SU-DHL-6 (cell line): ENCODE results near the gene KRTAP5-5.
"Not testable (repeated sequence)": the region's sequence is repeated elsewhere in the genome, so short reads cannot be mapped to it uniquely, and the experiment has no call there.

Source experiments
- H2AFZ ChIP-seq: fragments of 200-600 bp; sonication (generic); 2 replicates; pipeline ENCODE4 v1.6.1; 2014; ENCODE audit warnings: low read depth, mild to moderate bottlenecking, moderate library complexity, mixed read lengths, antibody characterized with exemption, low read length; ENCODE audit not compliant: severe bottlenecking
- H3F3A ChIP-seq: fragments of 200-600 bp; shearing (Covaris generic); 2 replicates; pipeline ENCODE4 v1.6.0; 2016; ENCODE audit warnings: antibody characterized with exemption, mild to moderate bottlenecking; ENCODE audit not compliant: insufficient read depth
- H3K27ac ChIP-seq: fragments of 200-600 bp; sonication (generic); 2 replicates; pipeline ENCODE4 v1.5.1; 2016; ENCODE audit warnings: low read depth, mild to moderate bottlenecking, low read length, moderate library complexity, mixed read lengths
- H3K27me3 ChIP-seq: fragments of 200-600 bp; sonication (generic), shearing (Covaris generic); 2 replicates; pipeline ENCODE4 v1.6.0; 2014; ENCODE audit warnings: mild to moderate bottlenecking, low read length
- H3K36me3 ChIP-seq: fragments of 200-600 bp; sonication (generic); 2 replicates; pipeline ENCODE4 v1.6.1; 2014; ENCODE audit warnings: mild to moderate bottlenecking, low read length, mixed read lengths
- H3K4me2 ChIP-seq: fragments of 300-600, 200-600 bp; shearing (Covaris generic), sonication (generic); 2 replicates; pipeline ENCODE4 v1.6.0; 2014; ENCODE audit warnings: low read length, low read depth, mild to moderate bottlenecking; ENCODE audit not compliant: poor library complexity, severe bottlenecking
- H3K4me3 ChIP-seq: fragments of 200-600 bp; sonication (generic); 2 replicates; pipeline ENCODE4 v1.5.1; 2014; ENCODE audit warnings: antibody characterized with exemption, low read length, mild to moderate bottlenecking, mixed read lengths; ENCODE audit not compliant: insufficient read depth, poor library complexity, severe bottlenecking
- H3K79me2 ChIP-seq: fragments of 200-600 bp; sonication (generic); 2 replicates; pipeline ENCODE4 v1.6.1; 2014; ENCODE audit warnings: mild to moderate bottlenecking, low read length, moderate library complexity; ENCODE audit not compliant: insufficient read depth
- H3K9ac ChIP-seq: fragments of 200-600 bp; sonication (generic); 2 replicates; pipeline ENCODE4 v1.7.0; 2014; ENCODE audit warnings: mild to moderate bottlenecking, low read length
- H3K9me2 ChIP-seq: fragments of 200-600 bp; sonication (generic); replicated peaks from 2 replicates; pipeline ENCODE4 v1.6.1; 2014; ENCODE audit warnings: low read length; ENCODE audit not compliant: insufficient read depth
- H3K9me3 ChIP-seq: fragments of 200-600 bp; sonication (generic); 2 replicates; pipeline ENCODE4 v1.6.1; 2014; ENCODE audit warnings: low read length, mixed read lengths; ENCODE audit not compliant: insufficient read depth
- H4K20me1 ChIP-seq: fragments of 200-600 bp; sonication (generic); 2 replicates; pipeline ENCODE4 v1.6.1; 2014; ENCODE audit warnings: low read depth, mild to moderate bottlenecking, antibody characterized with exemption, low read length, moderate library complexity, mixed read lengths
- CTCF ChIP-seq: fragments of 200-600 bp; sonication (generic); IDR thresholded peaks from one replicate; pipeline ENCODE4 v1.5.1; 2017; ENCODE audit warnings: antibody characterized with exemption, mild to moderate bottlenecking, low read length, moderate library complexity; ENCODE audit not compliant: insufficient read depth, poor library complexity, severe bottlenecking
- EZH2phosphoT487 ChIP-seq: fragments of 200-600 bp; sonication (generic), shearing (Covaris generic); conservative IDR thresholded peaks from 2 replicates; pipeline ENCODE4 v1.6.1; 2018; ENCODE audit warnings: mild to moderate bottlenecking, antibody characterized with exemption, low read length, moderate library complexity, mixed read lengths

The KRTAP5-5 gene

DNA sequence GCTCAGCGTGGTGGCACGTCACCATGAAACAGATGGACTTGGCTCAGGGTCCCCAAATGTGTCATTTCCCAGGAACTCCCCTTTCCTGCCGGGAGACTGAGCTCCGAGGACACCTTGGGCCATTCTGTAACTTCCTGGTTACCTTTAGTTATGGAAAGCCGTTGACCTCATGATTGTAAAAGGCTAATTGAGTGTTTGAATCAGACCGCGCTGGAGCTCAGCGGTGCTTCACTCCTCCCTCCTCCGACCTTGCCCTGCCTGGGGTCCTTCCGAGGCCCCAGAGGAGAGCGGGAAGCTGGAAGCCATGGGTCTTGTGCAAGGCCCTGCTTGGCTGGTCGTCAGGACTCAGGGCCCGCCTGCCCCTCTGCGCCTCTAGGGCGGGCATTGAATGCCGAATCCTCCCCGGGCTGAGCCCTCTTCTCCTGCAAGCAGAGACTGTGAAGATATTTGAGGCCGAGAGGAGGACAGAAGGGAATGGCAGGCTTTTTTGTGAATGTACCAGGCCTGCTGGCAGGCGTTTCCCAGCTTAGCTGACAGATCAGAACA lies 32.9 kb upstream of the KRTAP5-5 start:
- not testable (repeated sequence) for H3K27me3 ChIP-seq, H3K9ac ChIP-seq, H3K4me2 ChIP-seq, H3K4me3 ChIP-seq, H2AFZ ChIP-seq, H3K9me3 ChIP-seq, H4K20me1 ChIP-seq, H3F3A ChIP-seq, H3K27ac ChIP-seq, H3K36me3 ChIP-seq, H3K9me2 ChIP-seq, H3K79me2 ChIP-seq

GRCh38 chr11:1597331-1597993 lies 32.1 kb upstream of the KRTAP5-5 start:
- H3K27me3 ChIP-seq: no peaks in the 10 kb centered on the region
- TF ChIP-seq CTCF (no peak), EZH2phosphoT487 (no peak)
- no peak overlapping the region for H3K27ac ChIP-seq
- no peaks in the 10 kb centered on the region for H4K20me1 ChIP-seq
- H3K36me3 ChIP-seq: no peaks in the 10 kb centered on the region
- no peak overlapping the region for H3K9ac ChIP-seq
- H3F3A ChIP-seq: no peaks in the 10 kb centered on the region
- no peak overlapping the region for H3K4me2 ChIP-seq
- no peaks in the 10 kb centered on the region for H3K9me2 ChIP-seq
- H3K4me3 ChIP-seq: no peak overlapping the region
- H3K9me3 ChIP-seq: no peaks in the 10 kb centered on the region
- no peak overlapping the region for H2AFZ ChIP-seq
- H3K79me2 ChIP-seq: no peaks in the 10 kb centered on the region

DNA sequence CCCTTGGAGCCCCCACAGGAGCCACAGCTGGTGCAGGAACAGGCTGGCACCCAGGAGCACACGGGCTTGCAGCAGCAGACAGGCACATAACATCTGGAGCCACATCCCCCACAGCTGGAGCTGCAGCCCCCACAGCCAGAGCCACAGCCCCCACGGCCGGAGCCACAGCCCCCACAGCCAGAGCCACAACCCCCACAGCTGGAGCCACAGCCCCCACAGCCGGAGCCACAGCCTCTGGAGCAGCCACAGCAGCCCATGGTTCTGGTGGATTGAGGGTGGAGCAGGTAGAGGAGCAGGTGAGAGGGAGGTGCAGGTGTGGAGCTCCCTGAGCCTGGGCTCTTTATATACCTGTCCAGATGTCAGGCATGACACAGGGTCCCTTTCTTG lies 31.6 kb upstream of the KRTAP5-5 start, which contains the start of gene KRTAP5-2:
TSS of gene KRTAP5-2 (minus strand) at position 301 of the 387 bp plus-strand sequence. CDS start at position 257, 44 bp downstream.
- H3K79me2 ChIP-seq: no peaks in the 10 kb centered on the region
- no peak within 1 kb of the TSS for H3K4me3 ChIP-seq
- H3K9me2 ChIP-seq: no peaks in the 10 kb centered on the region
- H3K4me2 ChIP-seq: no peak within 1 kb of the TSS
- no peaks in the 10 kb centered on the region for H3K27me3 ChIP-seq
- H3K9ac ChIP-seq: no peak within 1 kb of the TSS
- H4K20me1 ChIP-seq: no peaks in the 10 kb centered on the region
- no peak within 1 kb of the TSS for H2AFZ ChIP-seq
- H3K9me3 ChIP-seq: no peaks in the 10 kb centered on the region
- H3K27ac ChIP-seq: no peak within 1 kb of the TSS
- no peaks in the 10 kb centered on the region for H3K36me3 ChIP-seq
- no peaks in the 10 kb centered on the region for H3F3A ChIP-seq
- TF ChIP-seq EZH2phosphoT487: no peak

- H3K4me2 ChIP-seq, H3K36me3 ChIP-seq, H3K9ac ChIP-seq, H3K9me2 ChIP-seq, H2AFZ ChIP-seq, H3F3A ChIP-seq, H3K9me3 ChIP-seq, H3K79me2 ChIP-seq, H3K27me3 ChIP-seq, H3K4me3 ChIP-seq, H4K20me1 ChIP-seq, H3K27ac ChIP-seq: not testable (repeated sequence)
These were observed 31.2 kb upstream of the KRTAP5-5 start for GRCh38 chr11:1598406-1598805.

- H3K9me3 ChIP-seq: no peaks in the 10 kb centered on the region
- H3K27ac ChIP-seq: no peak overlapping the region
- no peak overlapping the region for H3K4me2 ChIP-seq
- H3K9ac ChIP-seq: no peak overlapping the region
- H3K27me3 ChIP-seq: no peaks in the 10 kb centered on the region
- H3K9me2 ChIP-seq: no peaks in the 10 kb centered on the region
- H3K36me3 ChIP-seq: no peaks in the 10 kb centered on the region
- no peaks in the 10 kb centered on the region for H4K20me1 ChIP-seq
- H3K4me3 ChIP-seq: no peak overlapping the region
- no peak for TF ChIP-seq EZH2phosphoT487
- no peak for TF ChIP-seq CTCF
- no peaks in the 10 kb centered on the region for H3F3A ChIP-seq
- no peaks in the 10 kb centered on the region for H3K79me2 ChIP-seq
- no peak overlapping the region for H2AFZ ChIP-seq
These were observed 30.8 kb upstream of the KRTAP5-5 start for GRCh38 chr11:1598816-1599215.
